DND-41 (cell line): ENCODE results near the gene APOBR.

Source experiments
- ATAC-seq: fragments of 200-7000 bp; cut with Tn5 transposase; 3 replicates; pipeline ENCODE4 v1.9.1; 2021; ENCODE audit warnings: low read depth; ENCODE audit not compliant: insufficient read depth
- DNase-seq: peaks from one replicate; pipeline ENCODE4 v3.0.0-alpha.2; 2020
- H2AFZ ChIP-seq: 2 replicates; pipeline ENCODE4 v1.6.0; 2012; ENCODE audit warnings: low read depth, low read length
- H3K27ac ChIP-seq: 2 replicates; pipeline ENCODE4 v1.5.1; 2012; ENCODE audit warnings: low read length, inconsistent platforms
- H3K27me3 ChIP-seq: fragments of 200-600 bp; sonication (generic); 2 replicates; pipeline ENCODE4 v1.6.0; 2012; ENCODE audit warnings: low read length, mild to moderate bottlenecking, inconsistent platforms; ENCODE audit not compliant: insufficient read depth, poor library complexity
- H3K36me3 ChIP-seq: 2 replicates; pipeline ENCODE4 v1.5.1; 2012; ENCODE audit warnings: low read length, inconsistent platforms; ENCODE audit not compliant: insufficient read depth
- H3K4me1 ChIP-seq: 2 replicates; pipeline ENCODE4 v1.5.1; 2012; ENCODE audit warnings: mild to moderate bottlenecking, low read length; ENCODE audit not compliant: insufficient read depth
- H3K4me2 ChIP-seq: 2 replicates; pipeline ENCODE4 v1.6.0; 2012; ENCODE audit warnings: mild to moderate bottlenecking, moderate library complexity, low read length, inconsistent platforms; ENCODE audit not compliant: insufficient read depth
- H3K4me3 ChIP-seq, 2 experiments: fragments of 200-600 bp in 1 of 2; shearing (Covaris generic) in 1 of 2; 2 replicates each; pipeline ENCODE4 v1.5.1; 2012 to 2016; ENCODE audit warnings: inconsistent platforms in 2 of 2, low read length in 2 of 2, mild to moderate bottlenecking in 2 of 2, low read depth in 1 of 2, moderate library complexity in 1 of 2
- H3K79me2 ChIP-seq: 2 replicates; pipeline ENCODE4 v1.6.0; 2012; ENCODE audit warnings: low read length, inconsistent platforms; ENCODE audit not compliant: insufficient read depth
- H3K9ac ChIP-seq: 2 replicates; pipeline ENCODE4 v1.6.0; 2012; ENCODE audit warnings: low read depth, mild to moderate bottlenecking, inconsistent platforms, low read length, moderate library complexity
- H3K9me3 ChIP-seq: 2 replicates; pipeline ENCODE4 v1.5.1; 2012; ENCODE audit warnings: low read length, moderate library complexity, mild to moderate bottlenecking, inconsistent platforms; ENCODE audit not compliant: insufficient read depth, severe bottlenecking
- H4K20me1 ChIP-seq: 2 replicates; pipeline ENCODE4 v1.6.0; 2012; ENCODE audit warnings: low read length; ENCODE audit not compliant: insufficient read depth
- EZH2 ChIP-seq: IDR thresholded peaks from 3 replicates; pipeline ENCODE4 v1.6.1; 2012; ENCODE audit warnings: borderline replicate concordance, low read depth, mild to moderate bottlenecking, moderate library complexity, low read length, inconsistent platforms; ENCODE audit not compliant: severe bottlenecking
- TF ChIP-seq, protein P1 (sequence below): IDR thresholded peaks from 2 replicates; pipeline ENCODE4 v1.5.1; 2012; ENCODE audit warnings: borderline replicate concordance, low read length, moderate library complexity, mild to moderate bottlenecking; ENCODE audit not compliant: poor library complexity, severe bottlenecking; ENCODE audit errors: extremely low read depth

APOBR gene

DNA sequence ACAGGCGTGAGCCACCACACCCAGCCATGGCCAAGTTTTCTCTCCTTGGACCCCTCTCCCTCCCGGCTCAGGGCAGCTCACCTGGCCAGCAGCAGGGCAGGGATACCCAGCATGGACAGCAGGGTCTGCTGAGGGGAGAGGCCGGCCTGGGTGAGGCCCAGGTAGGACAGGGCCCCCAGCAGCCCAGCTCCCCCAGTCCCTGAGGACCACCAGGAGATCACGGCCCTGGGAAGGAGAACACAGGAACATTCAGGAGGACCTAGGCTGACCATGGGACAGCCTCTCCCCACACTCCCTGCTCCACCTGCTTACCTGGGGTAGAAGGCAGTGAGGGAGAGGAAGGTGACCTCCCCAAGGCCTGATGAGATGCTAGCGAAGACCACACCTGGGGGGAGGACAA, 8.2 kb upstream of the APOBR start:
- peaks cover 56% of the 10 kb centered on the region for H3K36me3 ChIP-seq
- H3K27ac ChIP-seq: no peak overlapping the region
- no peaks in the 10 kb centered on the region for H3K9me3 ChIP-seq
- peaks cover 11% of the 10 kb centered on the region; the same call in 1 of the 2 replicates for H3K4me1 ChIP-seq
- no peak overlapping the region for H3K4me2 ChIP-seq
- no peak overlapping the region for H3K4me3 ChIP-seq
- no peak for TF ChIP-seq EZH2
- TF ChIP-seq, protein P1, sequence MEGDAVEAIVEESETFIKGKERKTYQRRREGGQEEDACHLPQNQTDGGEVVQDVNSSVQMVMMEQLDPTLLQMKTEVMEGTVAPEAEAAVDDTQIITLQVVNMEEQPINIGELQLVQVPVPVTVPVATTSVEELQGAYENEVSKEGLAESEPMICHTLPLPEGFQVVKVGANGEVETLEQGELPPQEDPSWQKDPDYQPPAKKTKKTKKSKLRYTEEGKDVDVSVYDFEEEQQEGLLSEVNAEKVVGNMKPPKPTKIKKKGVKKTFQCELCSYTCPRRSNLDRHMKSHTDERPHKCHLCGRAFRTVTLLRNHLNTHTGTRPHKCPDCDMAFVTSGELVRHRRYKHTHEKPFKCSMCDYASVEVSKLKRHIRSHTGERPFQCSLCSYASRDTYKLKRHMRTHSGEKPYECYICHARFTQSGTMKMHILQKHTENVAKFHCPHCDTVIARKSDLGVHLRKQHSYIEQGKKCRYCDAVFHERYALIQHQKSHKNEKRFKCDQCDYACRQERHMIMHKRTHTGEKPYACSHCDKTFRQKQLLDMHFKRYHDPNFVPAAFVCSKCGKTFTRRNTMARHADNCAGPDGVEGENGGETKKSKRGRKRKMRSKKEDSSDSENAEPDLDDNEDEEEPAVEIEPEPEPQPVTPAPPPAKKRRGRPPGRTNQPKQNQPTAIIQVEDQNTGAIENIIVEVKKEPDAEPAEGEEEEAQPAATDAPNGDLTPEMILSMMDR: no peak
- H3K9ac ChIP-seq: no peak overlapping the region
- ATAC-seq (no peak), DNase-seq (no peak)
- peaks cover 8% of the 10 kb centered on the region for H3K79me2 ChIP-seq
- peaks cover 5% of the 10 kb centered on the region; the same call in 1 of the 2 replicates for H4K20me1 ChIP-seq
- no peak overlapping the region for H2AFZ ChIP-seq
- no peaks in the 10 kb centered on the region for H3K27me3 ChIP-seq

- Histone ChIP-seq H3K9me3 (no peaks in the 10 kb centered on the region), H3K4me1 (peaks cover 48% of the 10 kb centered on the region), H3K27me3 (no peaks in the 10 kb centered on the region), H3K27ac (peak overlapping the region; percentile 93), H4K20me1 (peaks cover 3% of the 10 kb centered on the region; the same call in 1 of the 2 replicates), H3K9ac (peak overlapping the region; percentile 64), H3K79me2 (peaks cover 24% of the 10 kb centered on the region), H3K36me3 (peaks cover 34% of the 10 kb centered on the region), H2AFZ (peak overlapping the region; percentile 78), H3K4me2 (peak overlapping the region; percentile 84), H3K4me3 (peak overlapping the region; percentile 67 to 83)
- TF ChIP-seq, protein P1: peak; percentile 50
- TF ChIP-seq EZH2: no peak
- ATAC-seq (no peak), DNase-seq (peak; percentile 33)
Measured at GRCh38 chr16:28491230-28491969, 3.0 kb upstream of the APOBR start.

- Histone ChIP-seq H4K20me1 (no peaks in the 10 kb centered on the region), H3K27me3 (no peaks in the 10 kb centered on the region), H2AFZ (peak within 1 kb of the TSS; percentile 78), H3K27ac (peak within 1 kb of the TSS; percentile 93), H3K79me2 (peaks cover 24% of the 10 kb centered on the region), H3K4me2 (peak within 1 kb of the TSS; percentile 84), H3K9me3 (no peaks in the 10 kb centered on the region), H3K36me3 (peaks cover 30% of the 10 kb centered on the region), H3K4me1 (peaks cover 48% of the 10 kb centered on the region), H3K9ac (peak within 1 kb of the TSS; percentile 64), H3K4me3 (peak within 1 kb of the TSS; percentile 67 to 83)
- TF ChIP-seq, protein P1: no peak
- no peak for TF ChIP-seq EZH2
- ATAC-seq (peak; percentile 74), DNase-seq (peak; percentile 93)
Measured at GRCh38 chr16:28491970-28492474, 2.4 kb upstream of the APOBR start, which contains the start of gene CLN3. TSS of gene CLN3 (minus strand) at chr16:28492074. CDS start at chr16:28491759, 315 bp downstream.
